ENCODE measurements around the gene PDSS2.
"Not testable (repeated sequence)": the region's sequence is repeated elsewhere in the genome, so short reads cannot be mapped to it uniquely, and the experiment has no call there.

PDSS2 gene

DNA sequence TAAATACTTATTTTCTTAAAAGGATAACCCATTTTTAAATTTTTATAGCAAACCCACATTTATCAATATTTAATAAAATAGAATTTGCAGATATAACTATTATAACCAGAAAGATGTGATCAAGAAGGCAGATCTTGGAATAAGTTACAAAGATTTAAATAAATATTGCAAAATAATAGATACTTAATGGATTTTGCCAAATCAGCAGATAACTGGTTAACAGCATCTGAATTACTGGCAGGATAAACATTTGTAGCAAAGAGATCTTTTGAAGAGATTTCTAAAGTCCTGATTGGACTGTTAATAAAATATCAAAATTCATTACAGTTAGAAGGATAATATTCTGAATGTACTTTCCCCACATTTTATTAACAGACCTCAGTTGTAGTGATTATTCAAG lies 144.2 kb downstream of the PDSS2 start:
- no peak for DNase-seq

DNA sequence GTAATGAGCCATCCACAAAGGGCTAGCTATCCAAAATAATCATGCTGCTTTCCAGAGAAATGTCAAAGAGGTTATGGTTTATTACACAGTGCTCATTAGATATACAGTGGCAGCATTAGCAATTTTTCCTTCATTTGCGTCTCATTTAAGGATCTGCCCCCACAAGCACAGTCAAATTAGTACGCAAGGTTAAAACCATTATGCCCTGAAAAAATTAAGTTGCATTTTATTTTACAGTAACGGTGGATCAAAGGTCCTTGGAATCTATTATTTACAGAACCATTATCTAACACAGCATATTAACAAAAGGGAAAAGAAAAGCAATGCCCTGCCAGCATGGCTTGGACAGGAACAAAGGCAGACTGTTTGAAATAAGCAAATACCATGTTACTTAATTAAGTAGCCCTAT lies 144.8 kb downstream of the PDSS2 start:
- DNase-seq = no peak

DNA sequence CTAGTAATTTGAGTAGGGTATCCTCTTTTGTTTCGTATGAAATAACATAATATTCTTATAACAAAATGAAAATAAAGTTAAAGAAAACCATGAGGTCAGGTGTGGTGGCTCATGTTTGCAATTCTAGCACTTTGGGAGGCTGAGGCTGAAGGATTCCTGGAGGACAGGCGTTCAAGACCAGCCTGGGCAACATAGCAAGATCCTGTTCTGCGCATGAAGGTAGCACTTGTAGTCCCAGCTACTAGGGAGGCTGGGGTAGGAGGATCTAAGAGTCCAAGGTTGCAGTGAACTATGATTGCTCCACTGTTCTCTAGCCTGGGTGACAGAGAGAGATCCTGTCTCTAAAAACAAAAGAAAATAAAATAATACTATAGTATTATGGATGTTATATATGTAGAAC lies 145.6 kb downstream of the PDSS2 start:
- no peak for DNase-seq

DNA sequence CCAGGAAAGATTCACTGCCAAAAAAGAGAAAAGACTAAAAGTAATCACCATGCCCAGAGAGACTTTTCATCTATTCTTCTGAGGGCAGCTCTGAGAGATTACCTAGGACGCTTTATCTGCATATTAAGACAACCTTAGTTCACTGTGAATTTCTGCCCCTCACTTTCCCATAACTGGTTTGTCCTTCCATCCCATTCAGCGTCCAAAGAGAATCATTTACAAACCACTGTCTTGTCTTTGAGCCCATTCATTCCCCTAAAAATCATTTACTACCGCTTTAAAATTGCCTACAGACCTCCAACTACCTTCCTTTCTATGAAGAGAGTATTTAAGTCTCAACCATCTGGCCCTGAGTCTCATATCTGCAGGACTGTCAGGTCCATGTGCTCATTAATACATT lies 149.0 kb downstream of the PDSS2 start:
- DNase-seq = no peak

DNA sequence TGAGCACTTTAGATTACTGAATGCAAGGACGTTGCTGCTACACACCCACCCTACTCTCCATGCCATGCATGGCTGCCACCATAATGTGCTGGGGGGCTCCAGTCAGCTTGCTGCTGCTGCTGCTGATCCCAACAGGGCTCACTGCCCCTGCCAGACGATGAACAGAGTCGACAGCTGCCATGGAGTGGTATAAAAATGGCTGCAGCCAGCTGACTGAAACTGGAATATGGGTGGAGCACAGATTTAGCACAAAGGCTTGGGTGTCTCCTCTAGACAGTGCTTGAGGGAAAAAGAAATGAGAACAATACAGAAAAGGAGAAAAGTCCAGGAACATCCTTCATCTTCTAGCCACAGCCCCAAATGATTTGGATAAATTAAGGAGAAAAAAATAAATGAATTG lies 150.7 kb downstream of the PDSS2 start:
- DNase-seq = no peak

DNA sequence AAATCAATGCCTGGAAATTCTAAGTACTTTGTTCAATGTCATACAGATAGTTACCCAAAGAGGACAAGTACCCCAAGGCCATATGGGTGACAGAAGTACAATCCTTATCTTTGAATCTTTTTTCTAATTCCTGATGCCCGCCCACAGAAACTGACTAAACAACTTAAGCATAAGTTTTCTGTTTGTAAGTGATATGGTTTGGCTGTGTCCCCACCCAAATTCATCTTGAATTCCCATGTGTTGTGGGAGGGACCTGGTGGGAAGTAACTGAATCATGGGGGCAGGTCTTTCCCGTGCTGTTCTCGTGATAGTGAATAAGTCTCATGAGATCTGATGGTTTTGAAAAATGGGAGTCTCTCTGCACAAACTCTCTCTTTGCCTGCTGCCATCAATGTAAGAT lies 153.4 kb downstream of the PDSS2 start:
- DNase-seq = not testable (repeated sequence)

DNA sequence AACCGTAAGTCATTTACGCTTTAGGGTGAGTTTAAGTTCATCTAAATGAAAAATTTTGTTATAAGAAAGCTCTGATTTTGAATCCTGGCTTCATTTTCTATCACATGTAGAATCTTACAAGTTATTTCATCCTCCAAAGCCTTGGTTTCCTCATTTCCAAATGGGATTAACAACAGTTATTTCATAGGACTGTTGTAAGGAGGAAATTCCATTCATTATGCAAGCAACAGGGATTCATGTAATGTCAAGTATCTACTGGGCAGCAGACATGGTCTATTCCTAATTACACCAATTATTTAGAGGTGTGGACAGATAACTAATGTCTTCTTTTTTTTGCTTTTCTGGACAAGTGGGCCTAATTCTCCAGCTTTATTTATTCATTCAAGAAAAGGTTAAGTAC lies 154.0 kb downstream of the PDSS2 start:
- no peak for DNase-seq

DNA sequence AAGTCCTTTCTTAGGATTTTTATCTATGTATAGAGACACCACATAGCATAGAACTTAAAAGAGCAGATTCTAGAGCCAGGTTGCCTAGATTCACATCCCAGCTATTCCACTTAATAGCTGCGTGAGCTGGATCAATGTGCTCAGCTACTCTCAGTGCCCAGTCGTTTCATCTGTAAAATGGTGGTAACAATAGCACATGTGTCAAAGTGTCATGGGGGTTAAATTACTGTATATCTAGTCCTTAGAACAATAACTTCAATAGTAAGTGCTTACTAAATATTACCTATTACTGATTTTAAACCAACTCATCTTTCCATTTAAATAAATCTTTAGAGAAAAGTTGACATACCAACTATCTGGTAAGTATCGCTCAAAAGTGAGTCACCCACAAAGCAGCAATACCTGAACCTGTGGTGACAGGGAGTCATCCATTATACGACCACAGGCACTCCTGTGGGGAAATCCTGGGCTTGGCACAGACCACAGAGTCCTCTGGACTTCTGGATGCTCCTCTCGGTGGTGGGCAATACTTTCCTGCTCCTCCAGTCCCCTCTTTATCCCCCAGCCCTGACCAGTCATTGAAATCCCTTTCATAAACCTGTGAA lies 154.8 kb downstream of the PDSS2 start:
- no peak for DNase-seq

DNA sequence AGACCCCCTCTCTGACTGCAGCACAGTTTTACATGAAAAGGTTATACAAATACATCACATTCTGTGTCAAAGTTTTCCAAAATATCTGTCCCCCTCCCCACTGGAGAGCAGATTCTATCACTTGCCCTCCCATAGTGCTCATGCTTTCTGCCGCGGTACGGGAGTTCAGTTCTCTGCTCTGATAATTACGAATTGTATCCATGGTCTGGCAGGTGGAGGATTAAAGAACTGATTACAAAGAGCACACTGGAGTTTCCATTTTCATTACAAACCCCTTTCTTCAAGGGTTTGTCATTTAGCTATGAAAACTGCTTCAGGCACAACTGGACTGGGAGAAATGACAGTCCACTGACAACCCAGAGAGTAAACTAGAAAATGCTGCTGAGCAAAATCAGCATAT lies 166.0 kb downstream of the PDSS2 start:
- no peak for DNase-seq

DNA sequence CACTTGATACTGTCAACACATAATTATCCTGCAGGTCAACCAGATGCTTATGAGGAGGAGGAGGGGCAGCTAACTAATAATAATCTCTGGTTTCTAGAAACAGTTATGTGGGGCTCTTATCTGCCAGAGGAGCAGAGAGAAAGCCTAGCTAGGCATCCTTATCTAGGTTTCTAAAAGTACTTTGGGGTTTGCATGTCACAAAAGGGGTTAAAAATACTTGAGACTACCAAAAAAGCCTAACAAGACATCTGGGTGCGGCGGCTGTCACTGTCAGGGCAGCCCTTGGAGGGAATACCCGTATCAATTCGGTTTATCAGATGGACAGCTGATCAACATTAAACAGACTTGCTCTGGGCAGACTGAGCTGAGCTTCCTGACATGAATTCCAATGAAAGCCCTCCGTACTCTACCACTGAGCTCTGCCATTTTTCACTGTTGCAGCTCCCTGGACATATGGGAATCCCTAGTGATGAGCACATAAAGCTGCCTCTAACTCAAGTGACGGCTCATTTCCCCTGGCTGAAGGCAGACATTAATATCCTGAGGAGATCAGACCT lies 166.6 kb downstream of the PDSS2 start:
- no peak for DNase-seq

DNA sequence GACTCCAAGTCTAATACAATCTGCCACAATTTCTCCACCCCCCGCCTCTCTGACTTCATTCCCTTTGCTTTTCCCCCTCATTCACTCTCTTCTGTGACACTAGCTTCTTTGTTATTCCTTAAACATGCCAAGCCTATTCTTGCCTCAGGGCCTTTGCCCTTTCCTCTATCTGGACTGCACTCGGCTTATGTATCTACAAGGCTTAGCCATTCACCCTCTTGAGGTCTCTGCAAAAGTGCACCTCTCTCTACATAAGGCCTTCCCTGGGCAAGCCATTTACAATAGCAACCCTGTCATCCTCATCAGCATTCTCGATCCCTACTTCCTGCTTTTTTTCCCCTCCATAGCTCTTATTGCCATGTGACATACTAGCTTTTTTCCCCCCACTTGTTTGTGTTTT lies 168.9 kb downstream of the PDSS2 start:
- no peak for DNase-seq

DNA sequence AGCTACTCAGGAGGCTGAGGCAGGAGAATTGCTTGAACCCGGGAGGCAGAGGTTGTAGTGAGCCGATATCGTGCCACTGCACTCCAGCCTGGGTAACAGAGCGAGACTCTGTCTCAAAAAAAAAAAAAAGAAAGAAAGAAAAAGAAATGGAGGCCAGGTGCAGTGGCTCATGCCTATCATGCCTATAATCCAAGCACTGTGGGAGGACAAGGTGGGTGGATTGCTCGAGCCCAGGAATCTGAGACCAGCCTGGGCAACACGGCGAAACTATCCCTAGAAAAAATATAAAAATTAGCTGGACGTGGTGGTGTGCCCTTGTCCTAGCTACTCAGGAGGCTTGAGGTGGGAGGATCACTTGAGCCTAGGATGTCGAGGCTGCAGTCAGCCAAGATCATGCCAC lies 170.1 kb downstream of the PDSS2 start:
- DNase-seq = not testable (repeated sequence)

DNA sequence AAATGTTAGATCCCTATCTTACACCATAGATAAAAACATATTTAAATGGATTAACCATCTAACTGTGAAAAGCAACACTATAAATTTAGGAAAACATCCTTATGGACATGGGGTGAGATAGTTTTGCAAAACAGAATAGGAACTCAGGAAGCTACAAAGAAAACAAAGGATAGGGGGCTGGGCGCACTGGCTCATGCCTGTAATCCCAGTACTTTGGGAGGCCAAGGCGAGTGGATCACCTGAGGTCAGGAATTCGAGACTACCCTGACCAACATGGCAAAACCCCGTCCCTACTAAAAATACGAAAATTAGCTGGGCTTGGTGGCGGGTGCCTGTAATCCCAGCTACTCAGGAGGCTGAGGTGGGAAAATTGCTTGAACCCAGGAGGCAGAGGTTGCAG lies 173.7 kb downstream of the PDSS2 start:
- DNase-seq = not testable (repeated sequence)

DNA sequence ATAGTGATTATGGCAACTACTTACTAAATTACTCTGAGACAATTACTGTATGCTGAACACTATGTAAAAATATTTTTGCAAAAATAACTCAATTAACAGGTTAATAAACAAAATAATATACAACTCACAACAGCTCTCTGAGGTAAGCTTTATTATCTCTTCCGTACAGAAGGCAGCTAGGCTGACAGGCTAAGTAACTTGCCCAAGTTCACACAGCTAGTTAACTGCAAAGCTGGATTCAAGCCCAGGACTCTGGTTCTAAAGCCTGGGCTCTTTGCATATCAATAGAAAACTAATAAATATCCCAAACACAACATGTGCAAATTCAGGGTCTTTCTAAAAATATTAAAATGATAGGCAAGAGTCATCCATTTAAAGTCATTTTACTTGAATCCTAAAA lies 174.6 kb downstream of the PDSS2 start:
- no peak for DNase-seq

DNA sequence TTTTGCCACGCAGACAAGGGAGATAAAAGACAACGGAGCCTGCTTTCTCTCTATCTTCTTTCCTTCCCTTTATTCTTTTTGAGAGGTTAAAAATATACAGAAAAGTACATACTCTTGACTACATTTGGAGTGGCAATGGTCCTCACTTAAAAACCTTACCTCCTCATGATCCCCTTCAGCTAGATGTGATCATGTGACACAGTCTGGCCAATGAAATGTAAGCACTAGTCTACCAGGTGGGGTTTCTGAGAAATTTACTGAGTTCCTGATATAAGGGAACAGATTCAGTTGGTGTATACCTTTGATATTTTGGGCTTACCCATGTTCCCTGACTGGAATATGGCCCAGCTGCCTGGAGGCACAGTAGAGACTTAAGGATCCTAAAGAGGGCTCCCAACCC lies 178.6 kb downstream of the PDSS2 start:
- no peak for DNase-seq

DNA sequence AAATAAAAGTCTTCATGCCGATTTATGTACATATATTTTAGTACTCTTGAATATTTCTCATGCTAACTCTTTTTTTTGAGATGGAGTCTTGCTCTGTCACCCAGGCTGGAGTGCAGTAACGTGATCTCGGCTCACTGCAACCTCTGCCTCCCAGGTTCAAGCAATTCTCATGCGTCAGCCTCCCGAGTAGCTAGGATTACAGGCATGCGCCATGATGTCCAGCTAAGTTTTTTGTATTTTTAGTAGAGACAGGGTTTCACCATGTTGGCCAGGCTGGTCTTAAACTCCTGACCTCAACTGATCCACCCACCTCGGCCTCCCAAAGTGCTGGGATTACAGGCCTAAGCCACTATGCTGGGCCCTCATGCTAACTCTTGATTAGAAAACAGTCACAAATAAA lies 179.4 kb downstream of the PDSS2 start:
- not testable (repeated sequence) for DNase-seq

DNA sequence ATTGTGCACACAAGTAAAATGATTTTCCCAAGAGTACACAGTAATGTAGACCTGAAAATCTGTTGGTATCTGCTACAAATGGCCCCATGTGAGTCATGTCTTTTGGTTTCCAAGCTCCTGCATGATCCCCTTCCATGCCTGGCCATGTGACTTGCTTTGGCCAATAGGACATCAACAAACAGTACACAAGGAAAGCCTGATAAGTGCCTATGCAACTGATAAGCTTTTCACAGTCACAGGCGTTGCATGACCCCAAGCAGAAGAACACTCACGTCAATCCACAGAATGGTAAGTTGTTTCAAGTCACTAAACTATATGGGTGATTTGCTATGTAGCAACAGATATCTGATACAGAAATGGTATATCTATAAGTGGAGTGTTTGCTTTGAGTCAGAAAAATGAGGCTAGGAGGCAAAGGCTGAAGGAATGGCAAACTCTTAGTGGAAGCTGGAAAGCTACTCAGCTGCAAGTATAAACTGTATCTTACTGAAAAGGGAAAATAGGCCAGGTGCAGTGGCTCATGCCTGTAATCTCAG lies 184.0 kb downstream of the PDSS2 start:
- no peak for DNase-seq

DNA sequence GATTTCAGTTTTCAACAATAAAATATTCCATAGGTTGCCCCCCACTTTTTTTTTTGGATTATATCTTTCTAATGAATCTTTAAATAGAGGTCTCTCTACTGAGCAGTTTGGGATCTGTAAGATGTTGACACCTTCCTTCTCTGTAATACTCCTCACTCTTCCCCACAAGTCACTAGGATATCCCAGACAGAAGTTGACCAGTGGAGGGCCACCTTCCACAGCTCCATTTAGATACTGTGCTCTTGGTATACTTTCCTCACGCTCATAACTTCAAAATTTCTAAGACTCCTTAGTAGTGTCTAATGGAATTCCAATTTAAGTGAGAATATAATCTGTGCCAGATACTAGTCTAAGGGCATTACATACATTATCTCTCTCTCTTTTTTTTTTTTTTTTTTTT lies 185.1 kb downstream of the PDSS2 start:
- DNase-seq = no peak

DNA sequence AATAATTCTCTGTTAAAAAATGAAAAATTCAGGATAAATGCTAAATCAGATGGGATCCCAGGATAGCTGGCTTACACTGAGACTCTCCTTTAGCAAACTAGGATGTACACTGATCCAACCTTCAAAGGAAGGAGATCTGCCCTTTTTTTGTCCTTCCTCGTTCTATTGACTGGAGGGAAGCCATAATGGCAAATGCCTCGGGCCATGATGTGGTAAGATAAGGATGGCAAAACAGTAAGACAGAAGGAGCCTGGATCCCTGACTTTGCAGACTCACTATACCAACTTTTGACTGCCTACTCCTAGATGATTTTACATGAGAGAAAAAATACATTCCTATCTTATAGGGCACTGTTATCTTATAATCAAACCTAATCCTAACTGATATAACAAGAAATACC lies 187.1 kb downstream of the PDSS2 start:
- DNase-seq = no peak

DNA sequence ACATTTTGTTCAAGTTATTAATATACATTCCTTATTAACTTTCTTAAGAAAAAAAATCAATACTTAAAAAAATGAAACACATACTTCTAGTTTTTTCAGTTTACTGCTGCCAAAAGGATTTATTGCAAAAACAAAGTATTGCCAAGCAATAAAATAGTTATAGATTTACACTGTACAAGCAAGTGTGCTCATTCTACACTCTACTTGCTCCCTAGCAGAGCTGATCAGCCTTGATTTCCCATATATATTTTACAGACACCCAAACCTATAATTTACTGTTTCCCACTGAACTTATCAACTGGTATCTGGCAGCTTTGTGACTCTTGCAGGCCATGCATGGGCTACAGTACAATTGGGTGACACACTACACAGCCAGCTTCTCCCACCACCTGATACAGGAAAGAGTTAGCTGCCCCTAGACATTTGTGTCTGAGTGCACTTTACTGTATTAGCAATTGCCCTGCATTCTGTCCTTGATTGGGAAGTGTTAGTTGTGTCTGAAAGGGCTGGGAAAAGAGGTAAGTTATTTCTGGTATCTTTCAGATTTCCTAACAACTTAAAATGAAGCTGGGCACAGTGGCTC lies 188.1 kb downstream of the PDSS2 start:
- no peak for DNase-seq

DNA sequence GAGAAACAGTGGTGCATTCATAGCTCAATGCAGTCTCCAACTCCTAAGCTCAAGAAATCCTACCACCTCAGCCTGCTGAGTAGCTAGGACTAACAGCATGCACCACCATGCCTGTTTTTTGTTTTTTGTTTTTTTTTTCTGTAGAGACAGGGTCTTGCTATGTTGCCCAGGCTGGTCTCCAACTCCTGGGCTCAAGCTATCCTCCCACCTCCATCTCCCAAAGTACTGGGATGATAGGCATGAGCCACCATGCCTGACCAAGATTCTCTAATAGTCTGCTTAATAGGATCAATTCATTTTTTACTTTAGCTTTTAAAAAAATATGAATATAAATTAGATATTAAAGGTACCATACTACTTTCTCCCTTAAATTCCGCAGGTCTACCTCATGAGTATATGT lies 191.7 kb downstream of the PDSS2 start:
- no peak for DNase-seq

DNA sequence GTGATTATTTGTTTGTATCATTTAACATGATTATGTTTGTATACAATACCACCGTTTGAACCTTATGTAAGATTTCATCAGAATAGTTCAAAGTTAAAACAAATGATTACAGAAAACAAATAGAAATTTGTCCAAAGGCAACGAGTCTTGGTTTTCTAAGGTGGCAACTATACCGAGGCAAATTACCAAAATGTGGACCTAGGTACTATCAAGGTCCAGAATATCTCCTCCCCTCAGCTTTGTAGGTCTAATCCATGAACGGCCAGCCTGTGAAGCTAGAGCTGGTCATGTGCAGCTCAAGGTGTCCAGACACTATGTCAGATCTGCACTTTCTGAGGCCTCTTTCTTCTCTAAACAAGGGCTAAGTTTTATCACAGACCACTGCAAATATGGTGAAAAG lies 192.4 kb downstream of the PDSS2 start:
- DNase-seq = no peak

DNA sequence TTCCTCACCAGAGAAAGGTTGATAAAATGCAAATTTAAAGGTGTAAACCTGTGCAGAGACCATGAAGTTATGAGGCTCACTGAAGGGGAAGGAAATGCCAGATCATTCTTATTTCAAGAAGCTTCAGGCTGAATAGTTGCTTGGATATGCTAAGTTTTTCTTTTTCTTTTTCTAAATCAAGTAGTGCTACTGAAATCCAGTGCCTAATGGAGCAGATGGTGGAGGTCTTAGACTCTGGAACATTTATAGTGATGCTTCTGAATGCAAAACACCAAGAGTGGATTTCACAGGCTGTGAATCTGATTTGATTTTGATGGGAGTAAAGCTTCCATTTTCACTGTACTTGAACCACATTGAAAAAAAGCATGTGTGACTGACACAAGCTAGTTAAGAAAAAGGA lies 192.8 kb downstream of the PDSS2 start:
- DNase-seq = no peak

DNA sequence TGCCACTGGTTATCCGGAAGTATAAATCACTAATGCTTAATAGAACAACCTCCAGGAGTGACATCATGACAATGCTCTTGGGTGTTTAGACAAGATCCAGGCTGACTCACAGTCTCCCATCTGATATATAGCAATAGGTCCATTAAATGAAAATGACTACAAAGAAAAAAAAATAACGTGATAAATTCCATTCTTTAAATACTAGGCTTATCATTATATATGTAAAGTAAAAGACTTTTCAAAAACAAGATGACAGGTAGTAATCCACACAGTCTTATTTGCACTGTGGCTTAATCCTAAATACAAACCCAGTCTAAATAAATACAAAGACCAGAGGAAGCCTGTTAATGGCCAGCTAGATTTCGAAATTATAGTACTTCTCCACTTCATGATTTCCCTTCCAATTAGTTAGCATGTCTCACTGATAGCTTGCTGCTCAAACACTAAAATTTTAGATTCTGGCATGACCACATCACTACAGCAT lies 195.0 kb downstream of the PDSS2 start:
- DNase-seq = no peak

DNA sequence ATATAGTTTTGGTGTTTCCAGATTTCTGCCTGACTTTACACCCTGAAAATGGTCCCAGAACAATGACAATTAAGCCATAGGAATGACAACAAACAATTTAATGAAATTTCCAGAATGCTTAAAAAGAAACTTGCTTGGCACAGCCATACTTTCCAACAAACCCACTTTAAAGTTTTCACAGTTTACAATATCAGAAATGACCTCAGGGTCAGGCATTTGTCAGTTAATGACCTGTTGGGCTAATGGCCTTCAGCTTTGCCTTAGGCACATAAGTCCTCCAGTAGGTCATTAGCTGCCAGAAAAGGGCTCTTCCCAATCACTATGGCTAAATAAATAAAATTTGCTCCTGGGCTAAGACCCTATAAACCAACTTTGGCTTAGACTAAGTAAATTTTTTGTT lies 199.4 kb downstream of the PDSS2 start:
- no peak for DNase-seq

All from effector CD8-positive, alpha-beta T cell (primary cell).